ENCODE results near the gene FERMT3. TPM values are rescaled to one million over a fixed set of nuclear protein-coding genes. Genes with fewer than 3 reads are reported as not detected.
A peak's percentile ranks its signal among the peaks of the same experiment; 100 is the strongest.

FERMT3 gene
- total RNA-seq, 2 experiments from 2014 or later, result 210 to 217 TPM

DNA sequence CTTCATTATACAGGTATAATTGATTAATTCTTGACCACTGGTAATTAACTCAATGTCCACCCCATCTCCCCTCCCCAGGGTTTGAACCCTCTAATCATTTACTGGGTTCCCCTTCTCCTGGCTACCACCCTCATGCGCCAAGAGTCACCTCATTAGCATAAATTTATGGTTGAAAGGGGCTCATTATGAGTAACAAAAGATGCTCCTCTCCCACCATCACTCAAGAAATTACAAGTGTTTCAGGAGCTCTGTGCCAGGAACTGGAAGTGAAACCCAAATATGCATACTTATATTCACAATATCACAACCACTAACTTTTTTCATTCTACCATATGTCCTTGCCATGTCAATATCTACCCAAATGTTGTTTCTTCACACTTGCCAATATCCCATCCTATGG is 28.3 kb upstream of the FERMT3 start:
- CTCF ChIA-PET, result interaction anchor here (1.6 kb wide), 1 partner anchor 178 kb away, joined by 4 read pairs; no protein-coding TSS in a partner anchor
- no peak for ATAC-seq

DNA sequence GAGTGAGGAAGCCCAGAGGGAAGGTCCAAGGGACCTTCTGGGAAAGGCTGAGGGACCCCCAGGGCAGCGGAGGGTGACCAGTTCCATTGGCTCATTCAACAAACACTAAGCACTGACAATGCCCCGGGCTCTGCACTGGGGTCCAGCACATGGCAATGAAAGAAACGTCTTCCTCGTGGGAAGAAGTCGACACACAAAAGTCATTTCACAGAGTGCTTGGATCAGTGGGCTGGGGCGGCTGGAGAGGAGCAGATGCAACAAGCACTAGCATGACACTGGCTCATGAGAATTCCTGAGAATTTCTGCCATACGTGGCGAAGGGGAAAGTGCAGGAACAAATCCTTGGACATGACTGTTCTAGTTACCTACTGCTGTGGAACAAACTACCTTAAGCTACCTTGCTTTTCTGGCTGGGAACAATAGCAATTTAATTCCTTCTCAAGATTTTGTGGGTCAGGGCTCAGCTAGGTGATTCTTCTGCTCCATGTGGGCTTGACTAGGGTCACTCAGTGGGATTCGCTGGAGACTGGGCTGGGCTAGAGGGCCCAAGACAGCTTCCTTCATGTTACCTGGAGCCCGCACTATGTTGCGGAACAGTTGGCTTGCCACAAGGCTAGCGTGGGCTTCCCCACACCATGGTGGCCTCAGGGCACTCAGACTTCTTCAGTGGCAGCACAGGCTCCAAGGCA is 27.4 kb upstream of the FERMT3 start:
- Mint-ChIP-seq H3K27ac (no peak overlapping the region), H3K36me3 (peaks cover 3% of the 10 kb centered on the region)

More for the DNA sequence above, 28.3 kb upstream of the FERMT3 start:
- Mint-ChIP-seq H3K4me1 (peaks cover 36% of the 10 kb centered on the region), H3K27ac (no peak overlapping the region), H3K4me3 (no peak overlapping the region), H3K36me3 (peaks cover 9% of the 10 kb centered on the region), H3K27me3 (no peaks in the 10 kb centered on the region), H3K9me3 (ENCODE audit: low read depth) (peaks cover 3% of the 10 kb centered on the region)
- no peak for DNase-seq

DNA sequence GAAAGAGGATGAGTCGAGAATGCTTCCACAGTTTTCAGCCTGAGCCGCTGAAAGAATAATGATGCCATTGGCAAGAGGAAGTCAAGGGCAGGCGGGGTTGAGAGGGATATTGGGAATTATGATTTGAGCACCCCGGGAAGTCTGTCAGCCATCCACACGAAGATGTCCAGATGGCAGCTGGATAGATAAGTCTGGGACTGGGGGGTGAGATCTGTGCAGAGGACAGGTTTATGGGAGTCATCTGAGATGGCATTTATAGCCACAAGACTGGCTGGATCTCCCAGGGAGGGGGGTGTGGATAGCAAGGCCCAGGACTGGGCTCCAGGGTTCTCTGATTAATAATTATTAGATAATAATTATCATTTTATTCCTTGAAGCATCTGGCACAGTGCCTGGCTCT is 25.6 kb upstream of the FERMT3 start:
- Mint-ChIP-seq H3K36me3 (peaks cover 2% of the 10 kb centered on the region), H3K27ac (no peak overlapping the region), H3K27me3 (no peaks in the 10 kb centered on the region), H3K4me3 (no peak overlapping the region), H3K9me3 (ENCODE audit: low read depth) (no peaks in the 10 kb centered on the region), H3K4me1 (peaks cover 53% of the 10 kb centered on the region)
- CTCF ChIA-PET, result interaction anchor here (1.2 to 1.8 kb wide), 2 partner anchors 24 to 181 kb away, joined by 3 to 4 read pairs; no protein-coding TSS in a partner anchor
- ATAC-seq, result no peak
- DNase-seq, result no peak

More for the DNA sequence above, 27.4 kb upstream of the FERMT3 start:
- no peak for DNase-seq
- Mint-ChIP-seq H3K27me3 (no peaks in the 10 kb centered on the region), H3K9me3 (ENCODE audit: low read depth) (peaks cover 2% of the 10 kb centered on the region), H3K4me1 (peaks cover 45% of the 10 kb centered on the region), H3K4me3 (no peak overlapping the region)
- no peak for ATAC-seq
- CTCF ChIA-PET, result no interaction called here

DNA sequence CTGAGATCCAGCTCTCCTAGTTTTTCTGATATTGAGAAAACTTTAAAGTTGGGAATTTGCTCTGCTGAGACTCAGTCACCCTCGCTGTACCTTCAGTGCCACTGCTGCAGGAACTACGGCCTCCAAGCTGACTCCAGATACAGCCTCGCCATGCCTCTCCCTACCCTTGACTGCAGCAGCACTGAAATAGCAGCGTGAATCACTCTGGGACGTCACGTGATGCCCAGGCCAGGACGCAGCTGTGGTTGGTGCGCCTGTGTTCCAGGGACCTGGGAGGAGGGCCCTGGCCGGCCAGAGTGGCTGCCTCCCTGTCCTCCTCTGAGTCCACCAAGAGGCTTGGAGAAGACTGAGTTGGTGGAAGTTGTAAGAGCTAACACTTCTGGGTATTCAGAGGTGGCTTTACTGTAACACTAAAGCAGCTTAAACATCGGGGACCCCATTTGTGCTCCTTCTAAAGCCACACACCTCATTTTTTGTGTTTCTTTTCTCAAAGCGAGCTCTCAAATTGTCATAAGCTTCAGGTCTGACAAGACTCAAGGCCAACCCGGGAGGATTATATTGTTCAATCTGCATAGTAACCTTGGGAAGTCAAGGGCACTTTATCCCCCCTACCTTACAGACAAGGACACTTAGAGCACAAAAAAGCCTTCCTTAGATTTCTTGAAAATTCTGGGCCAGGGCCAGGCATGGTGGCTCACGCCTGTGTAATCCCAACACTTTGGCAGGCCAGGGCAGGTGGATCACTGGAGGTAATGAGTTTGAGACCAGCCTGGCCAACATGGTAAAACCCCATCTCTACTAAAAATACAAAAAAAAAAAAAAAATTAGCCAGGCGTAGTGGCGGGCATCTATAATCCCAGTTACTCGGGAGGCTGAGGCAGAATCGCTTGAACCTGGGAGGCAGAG is 24.8 kb upstream of the FERMT3 start:
- CTCF ChIA-PET, result interaction anchor here (0.9 to 1.8 kb wide), 4 partner anchors 23 to 182 kb away, joined by 3 to 4 read pairs (median 4); partner anchors contain the start of gene FERMT3
- no peak for ATAC-seq
- peaks cover 51% of the 10 kb centered on the region for H3K4me1 Mint-ChIP-seq
- H3K36me3 Mint-ChIP-seq, result peaks cover 3% of the 10 kb centered on the region
- H3K4me3 Mint-ChIP-seq, result no peak overlapping the region
- H3K27me3 Mint-ChIP-seq, result no peaks in the 10 kb centered on the region
- H3K9me3 Mint-ChIP-seq (ENCODE audit: low read depth), result no peaks in the 10 kb centered on the region
- DNase-seq, result peak; percentile 68
- peak overlapping the region; percentile 31 for H3K27ac Mint-ChIP-seq

DNA sequence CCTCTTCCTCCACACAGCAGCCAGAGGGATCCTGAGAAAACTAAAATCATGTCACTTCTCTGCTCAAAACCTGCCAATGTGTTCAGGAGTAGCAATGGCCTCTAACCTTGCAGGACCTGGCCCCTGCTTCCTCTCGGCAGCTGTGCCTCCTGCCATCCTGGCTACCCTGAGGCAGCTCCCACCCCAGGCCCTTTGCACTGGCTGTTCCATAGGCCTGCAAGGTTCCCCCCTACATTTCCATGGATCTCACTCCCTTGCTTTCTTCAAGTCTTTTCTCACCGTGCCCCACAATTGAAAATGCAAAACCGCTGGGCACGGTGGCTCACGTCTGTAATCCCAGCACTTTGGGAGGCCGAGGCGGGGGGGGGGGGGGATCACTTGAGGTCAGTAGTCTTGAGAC is 22.6 kb upstream of the FERMT3 start:
- H3K4me3 Mint-ChIP-seq, result no peak overlapping the region
- ATAC-seq (no peak), DNase-seq (no peak)
- H3K27ac Mint-ChIP-seq, result no peak overlapping the region
- peaks cover 8% of the 10 kb centered on the region for H3K36me3 Mint-ChIP-seq
- no peaks in the 10 kb centered on the region for H3K27me3 Mint-ChIP-seq
- peaks cover 43% of the 10 kb centered on the region for H3K4me1 Mint-ChIP-seq
- CTCF ChIA-PET, result interaction anchor here (1.4 to 11.0 kb wide), 3 partner anchors 18 to 34 kb away, joined by 5 to 126 read pairs (median 7); partner anchors contain the start of genes FERMT3 and MACROD1
- no peaks in the 10 kb centered on the region for H3K9me3 Mint-ChIP-seq (ENCODE audit: low read depth)

DNA sequence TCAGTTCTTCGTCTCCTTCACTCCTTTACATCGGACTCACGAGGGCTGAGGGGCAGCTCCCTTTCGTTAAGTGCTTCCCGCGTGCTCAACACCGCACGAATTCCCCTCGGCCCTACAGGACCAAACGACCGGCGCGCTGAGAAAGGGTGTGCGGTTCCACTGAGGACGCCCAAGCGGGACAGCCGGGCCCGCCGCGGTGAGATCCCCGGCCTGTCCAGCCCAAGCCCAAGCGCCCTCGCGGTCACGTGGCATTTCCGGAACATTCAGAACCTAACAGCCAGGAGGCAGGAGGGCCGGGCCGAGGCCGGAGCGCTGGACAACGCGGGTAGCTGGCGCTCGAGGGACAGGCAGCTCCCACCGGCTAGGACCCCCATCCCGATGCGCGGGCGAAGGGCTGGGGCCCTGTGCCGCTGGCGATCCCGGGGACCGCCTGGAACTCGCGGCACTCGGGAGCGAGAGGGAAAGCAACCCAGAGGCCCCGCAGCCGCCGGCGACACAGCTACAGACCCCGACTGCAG is 21.3 kb upstream of the FERMT3 start:
- CTCF ChIA-PET, result interaction anchor here (0.6 to 11.0 kb wide), 18 partner anchors 9 to 239 kb away, joined by 3 to 126 read pairs (median 5); partner anchors contain the start of genes CATSPERZ, FERMT3, FKBP2 and MACROD1
- Mint-ChIP-seq H3K4me3 (no peak overlapping the region), H3K4me1 (peaks cover 49% of the 10 kb centered on the region), H3K27me3 (no peaks in the 10 kb centered on the region), H3K27ac (peak overlapping the region; percentile 96), H3K9me3 (ENCODE audit: low read depth) (no peaks in the 10 kb centered on the region), H3K36me3 (peaks cover 14% of the 10 kb centered on the region)
- DNase-seq (no peak), ATAC-seq (peak; percentile 1)

DNA sequence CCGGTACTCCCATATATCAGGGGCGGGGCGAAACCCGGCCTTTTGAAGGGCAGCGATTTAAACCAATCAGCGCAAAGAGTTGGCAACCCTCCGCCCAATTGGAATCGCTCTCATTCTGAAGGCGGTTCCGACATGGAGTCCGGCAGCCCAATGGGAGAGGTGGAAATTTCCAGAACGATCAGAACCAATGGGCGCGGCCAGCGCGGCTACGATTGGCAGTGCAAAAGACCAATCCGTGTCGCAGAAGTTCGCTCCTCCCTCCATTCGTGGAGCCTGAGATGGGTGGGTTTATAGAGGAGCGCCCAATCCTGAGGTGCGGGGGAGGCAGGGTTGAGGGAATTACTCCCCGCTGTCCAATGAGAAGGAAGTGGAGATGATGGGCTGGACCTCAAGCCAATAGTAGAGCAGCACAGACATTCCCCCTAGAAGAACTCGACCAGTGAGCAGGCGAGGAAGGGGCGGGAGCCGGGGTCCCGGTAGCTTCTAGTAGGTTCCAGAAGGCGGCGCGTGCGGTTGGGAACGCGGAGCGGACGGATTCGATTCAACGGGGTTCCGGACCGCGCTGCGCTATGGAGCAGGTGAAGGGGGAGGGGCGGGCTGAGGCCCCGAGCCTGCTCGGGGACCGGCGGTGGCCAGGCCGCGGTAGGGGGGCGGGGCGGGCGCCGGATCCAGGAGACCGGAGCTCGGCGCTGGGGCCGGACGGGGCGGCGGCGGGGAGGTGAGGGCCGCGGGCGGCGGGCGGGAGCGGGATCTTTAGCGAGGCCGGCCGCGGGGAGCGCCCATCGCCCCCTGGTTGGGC is 20.6 kb upstream of the FERMT3 start, which contains the start of gene STIP1:
Gene STIP1 (plus strand): TSS at position 479 of the 799 bp plus-strand sequence. CDS start 91 bp downstream, at position 570.
- H3K4me1 Mint-ChIP-seq, result peaks cover 53% of the 10 kb centered on the region
- H3K4me3 Mint-ChIP-seq, result no peak within 1 kb of the TSS
- H3K27me3 Mint-ChIP-seq, result no peaks in the 10 kb centered on the region
- peak; percentile 100 for DNase-seq
- H3K9me3 Mint-ChIP-seq (ENCODE audit: low read depth), result no peaks in the 10 kb centered on the region
- peak within 1 kb of the TSS; percentile 96 for H3K27ac Mint-ChIP-seq
- CTCF ChIA-PET, result interaction anchor here (0.6 to 11.0 kb wide), 18 partner anchors 10 to 240 kb away, joined by 3 to 126 read pairs (median 4); partner anchors contain the start of genes CATSPERZ, FERMT3, FKBP2 and NUDT22
- peak; percentile 93 for ATAC-seq
- H3K36me3 Mint-ChIP-seq, result peaks cover 17% of the 10 kb centered on the region

DNA sequence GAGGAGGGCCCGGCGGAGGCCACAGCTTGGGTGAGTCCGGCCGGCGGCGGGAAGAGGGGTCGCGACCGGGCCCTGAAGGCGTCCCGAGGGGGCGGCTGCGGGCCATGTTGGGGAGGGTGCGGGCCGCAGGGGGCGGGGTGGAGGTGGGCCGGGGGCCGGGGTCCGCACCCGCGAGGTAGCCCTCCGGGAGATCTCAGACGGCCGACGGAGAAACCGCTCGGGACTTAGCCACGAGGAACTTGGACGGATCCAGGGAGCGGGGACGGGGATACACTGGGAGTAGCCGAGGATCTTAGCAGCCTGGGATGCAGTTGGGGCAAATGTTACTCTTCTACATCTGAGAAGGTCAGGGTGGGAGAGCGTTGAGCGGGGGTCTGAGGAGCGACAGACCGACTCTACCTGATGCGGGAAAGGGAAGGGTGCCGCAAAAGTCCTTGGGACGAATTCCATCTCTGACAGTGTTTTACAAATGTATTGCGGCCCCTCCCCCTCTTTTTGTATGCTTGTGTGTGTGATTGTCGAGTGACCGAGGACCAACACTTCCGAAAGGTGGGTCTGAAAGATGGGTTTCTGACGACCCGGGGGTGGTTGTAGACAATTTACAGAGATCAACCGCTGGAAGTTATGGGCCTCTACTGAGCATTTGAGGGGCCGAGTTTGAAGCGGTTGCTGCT is 19.9 kb upstream of the FERMT3 start:
- Mint-ChIP-seq H3K27ac (no peak overlapping the region), H3K36me3 (peaks cover 17% of the 10 kb centered on the region), H3K4me3 (no peak overlapping the region), H3K9me3 (ENCODE audit: low read depth) (no peaks in the 10 kb centered on the region), H3K27me3 (no peaks in the 10 kb centered on the region), H3K4me1 (peaks cover 47% of the 10 kb centered on the region)
- DNase-seq (peak; percentile 81), ATAC-seq (no peak)
- CTCF ChIA-PET, result interaction anchor here (0.9 to 11.0 kb wide), 16 partner anchors 11 to 173 kb away, joined by 3 to 126 read pairs (median 4); partner anchors contain the start of genes CATSPERZ, FERMT3, NUDT22 and TRPT1

DNA sequence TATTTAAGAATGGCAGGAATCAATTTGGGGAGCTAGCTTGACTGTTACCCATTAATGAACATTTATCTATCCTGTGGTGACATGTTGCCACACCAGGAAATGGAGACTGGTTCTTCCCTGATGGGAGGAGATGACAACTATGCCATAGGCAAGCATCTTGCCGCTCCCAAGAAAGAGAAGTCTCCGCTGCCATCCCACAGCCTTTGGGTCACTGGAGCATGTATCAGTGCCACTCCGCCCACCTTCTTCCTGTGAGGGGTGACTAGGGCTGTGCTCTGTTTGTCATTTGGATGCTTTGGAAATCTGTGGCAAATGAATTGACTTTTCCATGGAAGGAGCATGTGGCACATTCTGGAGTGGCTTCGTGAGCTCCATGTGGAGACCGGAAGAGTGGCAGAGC is 14.1 kb upstream of the FERMT3 start:
- Mint-ChIP-seq H3K36me3 (peaks cover 52% of the 10 kb centered on the region), H3K27me3 (no peaks in the 10 kb centered on the region), H3K9me3 (ENCODE audit: low read depth) (no peaks in the 10 kb centered on the region), H3K27ac (no peak overlapping the region), H3K4me1 (peaks cover 42% of the 10 kb centered on the region), H3K4me3 (no peak overlapping the region)
- CTCF ChIA-PET, result interaction anchor here (1.1 to 11.0 kb wide), 2 partner anchors 11 to 54 kb away, joined by 3 to 126 read pairs; partner anchors contain the start of gene FERMT3
- no peak for ATAC-seq
- DNase-seq, result no peak

DNA sequence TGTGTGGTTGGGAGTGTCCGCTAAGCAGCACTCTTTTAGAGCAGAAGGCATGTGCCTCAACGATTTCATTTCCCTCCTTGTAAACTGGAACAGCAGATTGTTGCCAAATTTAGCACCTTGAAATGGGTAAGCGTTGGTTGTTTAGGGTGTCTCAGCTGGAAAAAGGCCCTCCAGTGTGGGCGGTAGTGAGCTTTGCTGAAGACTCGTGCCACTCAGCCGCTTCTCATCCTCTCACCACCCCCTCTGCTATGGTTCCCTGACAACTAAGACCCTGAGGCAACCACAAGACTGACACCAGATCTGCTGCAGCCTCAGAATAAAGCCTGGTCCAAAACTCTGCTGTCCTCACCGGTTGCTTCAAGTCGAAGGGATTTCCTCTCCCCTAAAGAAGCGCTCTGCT is 9.9 kb upstream of the FERMT3 start:
- CTCF ChIA-PET, result interaction anchor here (1.5 to 2.3 kb wide), 3 partner anchors 11 to 104 kb away, joined by 3 to 7 read pairs (median 5); partner anchors contain the start of genes NUDT22 and STIP1
- H3K27ac Mint-ChIP-seq, result no peak overlapping the region
- H3K4me3 Mint-ChIP-seq, result no peak overlapping the region
- no peak for DNase-seq
- H3K4me1 Mint-ChIP-seq, result peaks cover 29% of the 10 kb centered on the region
- no peaks in the 10 kb centered on the region for H3K27me3 Mint-ChIP-seq
- no peak for ATAC-seq
- peaks cover 57% of the 10 kb centered on the region for H3K36me3 Mint-ChIP-seq
- H3K9me3 Mint-ChIP-seq (ENCODE audit: low read depth), result no peaks in the 10 kb centered on the region

DNA sequence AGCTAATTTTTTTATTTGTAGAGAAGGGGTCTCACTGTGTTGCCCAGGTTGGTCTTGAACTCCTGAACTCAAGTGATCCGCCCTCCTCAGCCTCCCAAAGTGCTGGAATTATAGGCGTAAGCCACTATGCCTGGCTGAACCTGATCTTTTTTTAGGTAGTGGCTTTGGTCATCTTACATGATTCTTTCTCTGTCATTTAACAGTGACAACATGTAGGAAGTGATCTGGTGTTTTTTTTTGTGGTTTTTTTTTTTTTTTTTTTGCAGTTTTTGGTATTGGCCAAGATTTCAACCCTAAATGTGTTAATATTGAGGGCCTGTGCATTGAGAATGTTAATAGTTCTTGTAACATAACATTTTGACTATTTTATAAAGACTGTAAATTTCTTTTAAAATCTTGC is 8.0 kb upstream of the FERMT3 start:
- CTCF ChIA-PET, result interaction anchor here (2.1 to 2.3 kb wide), 2 partner anchors 13 to 102 kb away, joined by 5 to 7 read pairs; partner anchors contain the start of gene STIP1
- ATAC-seq (no peak), DNase-seq (no peak)
- no peak overlapping the region for H3K4me3 Mint-ChIP-seq
- H3K27ac Mint-ChIP-seq, result no peak overlapping the region
- peaks cover 64% of the 10 kb centered on the region for H3K36me3 Mint-ChIP-seq
- H3K9me3 Mint-ChIP-seq (ENCODE audit: low read depth), result no peaks in the 10 kb centered on the region
- peaks cover 30% of the 10 kb centered on the region for H3K4me1 Mint-ChIP-seq
- no peaks in the 10 kb centered on the region for H3K27me3 Mint-ChIP-seq

Measured in activated CD8-positive, alpha-beta memory T cell treated with anti-CD3 and anti-CD28 coated beads, Interleukin-2, amount 10 ng/mL, durations not matched to agents 7 days and 5 days (primary cell).